ENCODE results near the gene CC2D1A.

- TF ChIP-seq, protein P1, sequence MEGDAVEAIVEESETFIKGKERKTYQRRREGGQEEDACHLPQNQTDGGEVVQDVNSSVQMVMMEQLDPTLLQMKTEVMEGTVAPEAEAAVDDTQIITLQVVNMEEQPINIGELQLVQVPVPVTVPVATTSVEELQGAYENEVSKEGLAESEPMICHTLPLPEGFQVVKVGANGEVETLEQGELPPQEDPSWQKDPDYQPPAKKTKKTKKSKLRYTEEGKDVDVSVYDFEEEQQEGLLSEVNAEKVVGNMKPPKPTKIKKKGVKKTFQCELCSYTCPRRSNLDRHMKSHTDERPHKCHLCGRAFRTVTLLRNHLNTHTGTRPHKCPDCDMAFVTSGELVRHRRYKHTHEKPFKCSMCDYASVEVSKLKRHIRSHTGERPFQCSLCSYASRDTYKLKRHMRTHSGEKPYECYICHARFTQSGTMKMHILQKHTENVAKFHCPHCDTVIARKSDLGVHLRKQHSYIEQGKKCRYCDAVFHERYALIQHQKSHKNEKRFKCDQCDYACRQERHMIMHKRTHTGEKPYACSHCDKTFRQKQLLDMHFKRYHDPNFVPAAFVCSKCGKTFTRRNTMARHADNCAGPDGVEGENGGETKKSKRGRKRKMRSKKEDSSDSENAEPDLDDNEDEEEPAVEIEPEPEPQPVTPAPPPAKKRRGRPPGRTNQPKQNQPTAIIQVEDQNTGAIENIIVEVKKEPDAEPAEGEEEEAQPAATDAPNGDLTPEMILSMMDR (IDR thresholded peaks at IDR 0.05): no peak
- no peak for TF ChIP-seq POLR2A (IDR thresholded peaks at IDR 0.05)
Observed at GRCh38 chr19:13979686-13980085, 73.7 kb downstream of the CC2D1A start.

All from body of pancreas (tissue), 4 donors.